ENCODE data around the gene TOR4A. TPM values are rescaled to one million over a fixed set of nuclear protein-coding genes. Genes with fewer than 3 reads are reported as not detected.

TOR4A gene
- total RNA-seq, 1 donor from 2014 or later, result 29.8 TPM

GRCh38 chr9:137253717-137254623 is 23.6 kb upstream of the TOR4A start:
- no peak for DNase-seq

GRCh38 chr9:137254624-137255447 is 22.7 kb upstream of the TOR4A start, which contains the start of gene NELFB:
TSS of gene NELFB (plus strand) at chr9:137255327.
- DNase-seq, result peak; percentile 86

GRCh38 chr9:137255448-137256114 is 21.9 kb upstream of the TOR4A start:
- peak; percentile 41 for DNase-seq

- DNase-seq, result no peak
Observed at GRCh38 chr9:137256362-137256761, 21.2 kb upstream of the TOR4A start.

GRCh38 chr9:137256856-137257255 is 20.7 kb upstream of the TOR4A start:
- DNase-seq, result no peak

GRCh38 chr9:137262173-137262908 is 15.2 kb upstream of the TOR4A start:
- DNase-seq, result peak; percentile 53

GRCh38 chr9:137262909-137263285 is 14.6 kb upstream of the TOR4A start:
- no peak for DNase-seq

- no peak for DNase-seq
Observed at GRCh38 chr9:137263506-137263905, 14.0 kb upstream of the TOR4A start.

GRCh38 chr9:137264067-137264466 is 13.5 kb upstream of the TOR4A start:
- no peak for DNase-seq

GRCh38 chr9:137265496-137266161 is 11.9 kb upstream of the TOR4A start:
- no peak for DNase-seq

- no peak for DNase-seq
Observed at GRCh38 chr9:137266162-137266527, 11.4 kb upstream of the TOR4A start.

GRCh38 chr9:137266585-137267453 is 10.7 kb upstream of the TOR4A start:
- no peak for DNase-seq

GRCh38 chr9:137267933-137268355 is 9.6 kb upstream of the TOR4A start:
- peak; percentile 36 for DNase-seq

- peak; percentile 72 for DNase-seq
Observed at GRCh38 chr9:137268538-137269201, 8.9 kb upstream of the TOR4A start.

GRCh38 chr9:137269231-137269772 is 8.2 kb upstream of the TOR4A start:
- DNase-seq, result peak; percentile 63

- DNase-seq, result no peak
Observed at GRCh38 chr9:137270929-137271695, 6.4 kb upstream of the TOR4A start.

- DNase-seq, result no peak
Observed at GRCh38 chr9:137271696-137272076, 5.8 kb upstream of the TOR4A start.

GRCh38 chr9:137272241-137273094 is 5.1 kb upstream of the TOR4A start:
- no peak for DNase-seq
